Measurements from ENCODE around the gene ST6GALNAC4. TPM values are rescaled to one million over a fixed set of nuclear protein-coding genes. Genes with fewer than 3 reads are reported as not detected.

Gene ST6GALNAC4
- polyA plus RNA-seq, 4 donors: 10.4 to 17.2 (median 13.7) TPM

DNA sequence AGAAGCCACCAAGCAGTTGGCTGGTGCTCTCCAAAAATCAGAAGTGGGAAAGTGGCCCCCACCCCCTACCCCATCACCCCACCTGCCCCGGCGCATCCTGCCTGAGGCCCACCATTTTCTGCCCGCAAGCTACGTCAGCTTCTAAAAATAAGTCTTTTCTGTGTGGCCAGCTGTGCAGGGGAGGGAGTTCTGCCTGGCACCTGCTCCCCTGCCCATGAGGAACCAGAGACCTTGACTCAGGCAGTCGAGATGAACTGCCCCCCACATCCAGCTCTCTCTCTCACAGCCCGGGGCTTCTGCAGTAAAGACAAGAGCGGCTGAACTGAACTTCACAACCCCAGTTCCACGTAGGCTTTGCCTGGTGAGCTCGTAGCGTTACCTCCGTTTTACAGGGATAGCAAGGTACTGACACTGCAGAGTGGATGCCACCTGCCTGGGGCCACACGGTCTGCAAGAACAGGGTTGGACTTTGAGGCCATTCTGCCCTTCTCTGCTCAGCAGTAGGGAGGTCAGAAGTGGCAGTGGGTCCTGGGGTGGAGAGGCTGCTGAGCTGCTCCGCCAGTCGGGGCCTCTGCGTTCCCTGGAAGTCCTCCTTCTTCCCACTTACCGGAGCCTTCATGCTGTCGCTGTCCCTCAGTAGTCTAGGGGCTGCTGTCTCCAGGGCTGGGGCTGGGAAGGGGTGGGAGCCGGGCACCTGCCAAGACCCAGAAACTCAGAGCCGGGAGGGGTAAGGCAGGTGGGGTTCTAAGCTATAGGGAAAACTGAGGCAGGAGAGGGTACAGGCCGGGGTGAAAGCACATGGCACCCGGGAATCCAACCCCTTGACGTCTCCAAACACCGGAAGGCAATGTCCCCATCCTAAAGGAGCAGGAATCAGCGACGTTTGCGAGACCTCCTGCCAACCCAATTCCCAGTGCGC lies 781 bp downstream of the ST6GALNAC4 start:
- no peak for DNase-seq (ENCODE audit: low read depth in 4 of 4, low spot score in 2 of 4)

DNA sequence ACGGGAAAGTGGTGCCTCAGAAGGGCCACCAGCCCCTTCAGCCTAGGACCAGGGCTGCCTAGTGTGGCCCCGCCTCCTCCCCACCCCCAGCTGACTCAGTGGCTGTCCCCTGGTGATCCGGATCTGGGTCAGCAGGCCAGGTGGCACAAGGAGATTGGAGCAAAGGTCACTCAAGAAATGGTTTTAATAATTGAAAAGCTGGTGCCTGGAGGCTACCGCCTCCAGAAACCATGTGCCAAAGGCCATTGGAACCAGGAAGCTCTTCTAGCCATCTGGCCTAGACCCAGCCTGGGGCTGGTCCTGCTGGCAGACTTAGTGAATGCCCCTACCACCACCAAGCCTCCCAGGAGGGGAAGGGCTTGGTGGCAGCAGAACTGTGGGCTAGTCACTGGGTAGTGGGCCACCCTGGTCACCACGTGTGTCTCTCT lies 1.5 kb downstream of the ST6GALNAC4 start:
- no peak for DNase-seq (ENCODE audit: low read depth in 4 of 4, low spot score in 2 of 4)

DNA sequence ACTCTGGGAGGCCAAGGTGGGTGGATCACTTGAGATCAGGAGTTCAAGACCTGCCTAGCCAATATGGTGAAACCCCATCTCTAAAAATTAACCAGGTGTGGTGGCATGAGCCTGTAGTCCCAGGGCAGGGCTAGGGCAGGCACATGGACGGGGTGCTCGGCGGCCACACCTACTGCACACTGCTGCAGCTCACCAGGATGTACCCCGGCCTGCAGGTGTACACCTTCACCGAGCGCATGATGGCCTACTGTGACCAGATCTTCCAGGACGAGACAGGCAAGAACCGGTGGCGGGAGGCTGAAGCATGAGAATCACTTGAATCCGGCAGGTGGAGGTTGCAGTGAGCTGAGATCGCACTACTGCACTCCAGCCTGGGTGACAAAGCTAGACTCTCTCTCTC lies 3.2 kb downstream of the ST6GALNAC4 start:
- DNase-seq (ENCODE audit: low read depth in 4 of 4, low spot score in 2 of 4): no peak

DNA sequence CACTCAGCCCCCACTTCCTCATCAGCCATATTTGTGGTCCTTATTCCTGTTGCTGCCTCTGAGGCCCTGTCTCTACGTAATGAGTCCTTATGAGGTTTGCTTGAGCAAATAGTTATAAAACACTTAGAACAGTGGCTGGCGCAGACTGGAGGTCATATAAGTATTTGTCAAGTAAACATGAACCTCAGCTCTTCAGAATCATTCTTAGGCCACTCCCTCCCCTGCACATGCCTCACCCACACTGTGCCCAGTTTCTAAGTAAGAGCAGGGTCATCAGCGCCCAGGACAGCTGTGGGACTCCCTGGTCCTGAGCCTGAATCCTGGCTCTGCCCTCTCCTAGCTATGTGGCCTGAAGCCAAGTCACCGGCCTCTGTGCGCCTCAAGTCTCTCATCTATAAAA lies 4.0 kb downstream of the ST6GALNAC4 start:
- DNase-seq (ENCODE audit: low read depth in 4 of 4, low spot score in 2 of 4): no peak

DNA sequence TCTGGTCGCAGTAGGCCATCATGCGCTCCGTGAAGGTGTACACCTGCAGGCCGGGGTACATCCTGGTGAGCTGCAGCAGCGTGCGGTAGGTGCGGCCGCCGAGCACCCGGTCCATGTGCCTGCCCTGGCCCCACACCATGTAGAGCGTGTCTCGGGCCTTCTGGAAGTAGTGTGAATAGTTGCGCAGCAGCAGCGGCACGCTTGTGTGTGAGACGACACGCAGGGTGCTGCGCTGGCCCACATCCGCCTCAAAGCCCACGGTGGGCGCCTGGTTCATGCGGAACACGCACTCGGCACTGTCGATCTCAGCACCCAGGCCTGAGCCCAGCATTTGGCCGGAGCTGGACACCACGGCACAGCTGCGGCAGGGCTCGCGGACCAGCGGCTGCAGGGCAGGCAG lies 4.5 kb downstream of the ST6GALNAC4 start:
- no peak for DNase-seq (ENCODE audit: low read depth in 4 of 4, low spot score in 2 of 4)

DNA sequence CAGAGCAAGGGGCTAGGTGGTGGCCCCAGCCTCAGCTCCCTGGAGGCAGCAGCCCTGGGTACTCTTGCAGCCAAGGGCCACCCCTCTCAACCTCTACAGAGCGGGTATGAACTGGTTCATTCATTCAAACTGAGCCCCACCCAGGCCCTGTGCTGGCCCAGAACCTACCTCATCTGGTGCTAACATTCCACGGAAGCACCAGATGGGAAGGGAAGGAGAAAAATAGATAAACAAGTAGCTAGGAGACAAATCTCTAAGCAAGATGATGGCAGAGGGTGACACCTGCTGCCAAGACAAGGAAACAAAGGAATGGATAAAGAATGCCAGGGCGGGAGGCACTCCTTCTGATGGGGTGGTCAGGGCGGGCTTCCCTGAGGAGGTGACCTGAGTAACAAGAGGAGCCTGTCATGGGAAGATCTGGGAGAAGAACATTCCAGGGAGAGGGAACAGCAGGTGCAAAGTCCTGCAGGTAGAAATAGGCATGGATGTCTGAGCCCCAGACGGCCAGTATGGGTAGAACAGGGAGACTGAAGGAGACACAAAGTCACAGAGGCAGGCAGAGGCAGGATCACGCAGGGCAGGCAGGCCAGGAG lies 6.1 kb downstream of the ST6GALNAC4 start:
- DNase-seq (ENCODE audit: low read depth in 4 of 4, low spot score in 2 of 4): no peak

DNA sequence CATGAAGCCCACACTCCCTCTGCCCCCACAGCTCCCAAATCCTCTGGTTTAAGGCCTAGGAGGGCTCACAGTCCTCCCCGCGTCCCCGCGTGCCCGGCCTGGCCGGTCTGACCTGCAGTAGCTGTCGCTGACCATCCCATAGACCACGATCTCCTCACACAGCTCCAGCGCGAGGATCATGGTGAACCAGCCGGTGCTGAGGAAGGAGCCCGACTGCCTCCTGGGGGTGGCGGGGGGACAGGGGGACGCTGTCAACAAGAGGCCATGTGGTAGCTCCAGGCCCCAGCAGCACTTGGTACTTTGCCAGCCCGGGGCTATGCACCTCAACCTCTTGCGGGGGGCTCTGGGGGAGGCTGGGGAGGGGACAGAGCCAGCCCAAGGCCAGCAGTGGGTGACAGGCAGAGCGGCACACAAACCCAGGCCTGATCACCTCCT lies 7.0 kb downstream of the ST6GALNAC4 start:
- DNase-seq (ENCODE audit: low read depth in 4 of 4, low spot score in 2 of 4): no peak

DNA sequence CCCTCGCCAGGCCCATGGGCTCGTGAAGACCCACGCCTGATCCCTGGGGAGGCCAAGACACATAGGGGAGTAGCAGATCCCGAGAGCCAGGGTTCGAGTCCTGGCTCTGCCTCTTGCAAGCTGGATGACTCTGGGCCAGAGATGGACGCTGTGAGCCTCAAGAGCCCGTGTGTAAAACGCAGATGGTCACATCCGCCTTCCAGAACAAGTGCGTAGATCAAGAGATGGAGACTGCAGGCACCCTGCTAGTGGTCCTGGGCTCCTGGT lies 8.2 kb downstream of the ST6GALNAC4 start:
- DNase-seq (ENCODE audit: low read depth in 4 of 4, low spot score in 2 of 4): no peak

DNA sequence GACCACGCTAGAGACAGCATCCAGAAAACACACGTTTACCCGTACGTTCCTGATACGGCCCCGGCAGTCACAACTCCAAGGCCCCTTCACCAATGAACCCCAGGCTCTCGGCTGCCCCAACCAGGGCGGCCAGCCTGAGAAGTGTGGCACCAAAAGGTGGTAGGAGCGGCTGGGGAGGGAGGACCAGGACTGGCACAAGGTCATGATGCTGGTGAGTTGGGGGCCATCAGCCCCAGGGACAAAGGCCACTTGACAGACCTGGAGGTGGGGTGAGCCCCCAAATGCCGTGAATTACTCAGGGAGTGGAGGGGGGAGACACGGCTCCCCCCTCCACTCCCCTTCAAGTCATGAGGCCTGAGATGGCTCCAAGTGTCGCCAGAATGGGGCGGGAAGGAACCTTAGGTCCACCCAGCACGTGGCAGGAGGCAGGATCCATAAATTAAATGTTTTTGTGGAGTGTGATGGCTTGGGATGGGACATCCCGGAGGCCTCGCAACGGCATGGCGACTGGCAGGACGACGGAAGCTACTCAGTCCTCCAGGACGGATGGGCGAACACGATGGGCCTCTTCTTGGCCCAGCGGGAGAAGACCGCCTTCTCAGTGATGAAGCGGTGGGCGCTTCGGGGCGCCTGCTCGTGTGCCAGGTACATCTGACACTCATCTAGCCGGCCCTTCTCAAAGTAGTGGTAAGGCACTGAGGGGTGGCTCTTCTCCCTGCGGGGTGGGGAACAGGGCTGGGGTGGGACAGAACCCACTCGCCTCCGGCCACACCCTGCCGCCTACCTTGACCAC lies 8.8 kb downstream of the ST6GALNAC4 start:
- DNase-seq (ENCODE audit: low read depth in 4 of 4, low spot score in 2 of 4): no peak

DNA sequence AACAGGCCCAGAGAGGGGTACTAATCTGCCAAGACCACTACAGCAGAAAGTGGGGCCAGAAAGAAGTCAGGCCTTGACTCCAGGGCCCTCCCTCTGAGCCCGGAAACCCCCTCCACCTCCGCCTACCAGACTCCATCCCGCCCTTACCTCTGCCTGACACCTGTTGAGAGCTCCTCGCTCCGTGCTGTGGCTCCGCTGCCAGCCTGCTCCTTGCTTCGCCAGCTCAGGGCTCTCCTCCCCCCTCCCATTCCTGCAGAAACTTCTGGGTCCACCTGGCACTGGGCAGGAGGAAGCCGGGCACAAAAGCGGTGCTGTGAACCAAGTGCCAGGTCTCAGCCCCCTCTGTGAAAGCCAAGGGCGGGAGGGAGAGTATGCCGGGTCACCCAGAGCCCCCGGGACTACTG lies 11.1 kb downstream of the ST6GALNAC4 start:
- DNase-seq (ENCODE audit: low read depth in 4 of 4, low spot score in 2 of 4): no peak

DNA sequence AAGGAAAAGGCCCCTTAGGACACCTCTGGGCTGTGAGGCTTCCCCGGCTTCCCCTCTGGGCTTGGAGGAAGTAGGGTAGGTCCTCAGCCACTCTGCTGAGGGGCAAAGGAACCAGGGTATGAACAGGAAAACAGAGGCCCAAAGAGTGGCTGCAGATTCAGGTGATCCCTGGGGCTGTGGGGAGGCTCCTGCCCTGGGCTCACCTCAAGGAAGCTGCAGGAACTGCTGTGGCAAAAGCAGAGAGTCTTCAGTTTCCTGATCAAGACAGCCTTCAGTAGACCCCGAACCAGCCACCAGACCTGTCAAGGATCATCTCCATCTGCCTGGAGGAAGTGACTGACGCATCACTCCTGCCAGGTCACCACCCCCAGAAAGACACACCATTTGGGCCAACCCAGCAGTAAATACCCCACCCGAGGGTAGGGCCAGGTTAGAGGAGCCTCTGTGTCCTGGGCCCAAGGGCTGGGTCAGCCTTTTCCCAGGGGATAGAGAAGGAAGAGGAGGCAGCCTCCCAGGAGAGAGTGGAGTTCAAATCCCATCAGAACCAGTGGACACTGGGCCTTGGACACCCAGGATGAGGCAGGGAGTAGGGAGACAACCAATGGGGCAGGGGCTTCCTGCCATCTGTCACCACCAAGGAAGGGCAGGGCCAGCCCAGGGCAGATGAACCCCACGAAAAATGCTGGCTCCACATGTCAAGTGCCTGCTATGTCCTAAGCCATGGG lies 11.7 kb downstream of the ST6GALNAC4 start:
- no peak for DNase-seq (ENCODE audit: low read depth in 4 of 4, low spot score in 2 of 4)

DNA sequence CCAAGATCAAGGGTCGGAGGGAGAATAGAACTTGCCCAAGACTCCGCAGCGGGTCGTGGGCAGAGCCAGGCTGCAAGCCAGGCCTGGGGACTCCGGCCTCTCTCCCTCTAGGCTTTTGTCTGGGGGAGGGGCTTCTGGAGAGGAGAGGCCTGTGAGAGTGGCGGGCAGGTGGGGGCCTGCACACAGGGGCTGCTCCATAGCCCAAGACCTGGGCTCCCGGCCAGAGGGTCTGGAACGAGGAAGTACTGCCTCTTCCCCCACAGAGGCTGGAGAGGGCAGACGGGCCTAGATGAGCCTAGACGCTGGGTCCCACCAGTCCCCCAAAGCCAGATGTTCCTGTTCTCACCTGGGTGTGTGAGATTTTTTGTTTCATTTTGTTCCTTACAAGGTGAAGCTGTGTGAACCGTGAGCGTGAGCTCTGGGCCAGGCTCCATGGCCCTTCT lies 12.3 kb downstream of the ST6GALNAC4 start:
- DNase-seq (ENCODE audit: low read depth in 4 of 4, low spot score in 2 of 4): no peak

DNA sequence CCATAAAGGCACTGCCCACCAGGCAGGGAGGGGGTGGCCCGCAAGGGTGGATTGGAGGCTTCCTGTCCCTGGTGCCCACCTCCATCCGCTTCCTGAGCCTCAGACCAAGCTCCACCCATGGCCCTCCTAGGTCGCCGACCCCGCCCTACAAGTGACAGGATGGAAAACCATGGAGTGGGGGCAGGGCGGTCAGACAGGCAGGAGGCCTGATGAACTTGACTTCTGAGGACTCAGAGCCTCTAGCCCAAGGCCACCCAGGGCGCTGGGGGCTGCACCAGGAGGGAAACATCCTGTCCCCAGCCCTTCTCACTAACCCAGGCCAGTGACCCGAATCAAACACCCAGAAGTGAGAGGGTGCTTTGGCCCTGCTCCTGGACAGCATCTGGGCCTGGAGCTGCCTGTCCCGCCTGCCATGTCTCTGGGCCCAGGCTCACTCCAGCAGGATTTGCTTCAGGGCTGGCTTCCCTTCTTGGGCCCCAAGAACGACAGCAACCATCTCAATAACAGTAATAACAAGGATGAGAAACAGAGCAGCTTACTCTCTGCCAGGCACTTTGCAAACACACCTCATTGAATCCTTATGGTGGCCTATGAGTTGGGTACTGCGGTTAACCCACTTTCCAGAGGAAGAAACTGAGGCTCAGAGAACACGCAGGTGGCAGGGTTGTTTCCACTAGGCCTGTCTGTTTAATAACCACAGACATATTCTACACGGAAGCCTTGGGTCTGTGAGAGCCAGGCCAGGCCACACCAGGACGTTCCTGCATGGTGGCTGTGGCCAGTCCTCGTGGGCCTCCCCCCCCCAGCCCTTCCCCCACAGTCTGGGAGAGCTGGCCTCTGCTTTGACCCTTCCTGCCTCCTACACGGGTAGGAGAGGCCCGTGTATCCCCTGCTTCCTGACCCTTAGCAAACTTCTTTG lies 13.0 kb downstream of the ST6GALNAC4 start:
- DNase-seq (ENCODE audit: low read depth in 4 of 4, low spot score in 2 of 4): no peak

DNA sequence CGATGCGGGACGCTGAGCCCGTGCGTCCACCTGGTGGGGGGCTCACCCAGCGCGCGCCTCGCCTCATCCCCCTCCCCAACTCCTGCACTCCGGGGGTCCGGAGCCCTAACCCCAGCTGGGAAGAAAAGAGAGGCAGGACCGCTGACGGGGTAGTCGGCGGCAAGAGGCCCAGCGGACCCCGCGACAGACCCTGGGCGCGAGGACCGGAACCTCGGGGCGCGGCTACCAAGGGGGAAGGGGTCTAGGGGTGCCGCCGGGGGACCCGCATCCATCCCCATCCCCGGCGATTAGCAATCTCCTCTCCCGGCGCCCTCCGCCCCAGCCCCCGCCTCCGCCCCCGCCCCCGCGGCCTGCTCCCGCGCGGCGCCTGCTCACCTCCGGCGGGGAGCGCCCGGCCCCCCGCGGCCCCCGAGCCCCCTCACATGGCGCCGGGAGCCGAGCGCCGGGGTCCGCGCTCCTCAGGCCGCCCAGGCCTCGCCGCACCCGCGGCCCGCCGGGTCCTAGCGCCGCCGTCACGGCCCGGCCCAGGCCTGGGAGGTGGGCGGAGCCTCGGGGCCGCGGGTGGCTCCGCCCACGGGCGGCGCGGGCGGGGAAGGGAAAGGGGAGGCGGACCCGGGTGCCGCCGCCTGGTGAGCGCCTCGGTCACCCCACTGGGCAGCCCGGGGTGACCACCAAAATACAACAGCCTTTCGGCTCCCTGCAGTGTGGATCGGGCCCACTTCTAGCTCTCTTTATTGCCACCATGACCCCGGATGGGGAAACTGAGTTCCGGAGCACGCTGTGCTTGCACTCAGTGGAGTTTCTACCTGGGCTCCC lies 17.5 kb downstream of the ST6GALNAC4 start, which contains the start of gene ST6GALNAC6:
Gene ST6GALNAC6 (minus strand): TSS at position 476 of the 816 bp plus-strand sequence. CDS start 1,622 bp downstream, outside the sequence.
- DNase-seq (ENCODE audit: low read depth in 4 of 4, low spot score in 2 of 4): no peak

DNA sequence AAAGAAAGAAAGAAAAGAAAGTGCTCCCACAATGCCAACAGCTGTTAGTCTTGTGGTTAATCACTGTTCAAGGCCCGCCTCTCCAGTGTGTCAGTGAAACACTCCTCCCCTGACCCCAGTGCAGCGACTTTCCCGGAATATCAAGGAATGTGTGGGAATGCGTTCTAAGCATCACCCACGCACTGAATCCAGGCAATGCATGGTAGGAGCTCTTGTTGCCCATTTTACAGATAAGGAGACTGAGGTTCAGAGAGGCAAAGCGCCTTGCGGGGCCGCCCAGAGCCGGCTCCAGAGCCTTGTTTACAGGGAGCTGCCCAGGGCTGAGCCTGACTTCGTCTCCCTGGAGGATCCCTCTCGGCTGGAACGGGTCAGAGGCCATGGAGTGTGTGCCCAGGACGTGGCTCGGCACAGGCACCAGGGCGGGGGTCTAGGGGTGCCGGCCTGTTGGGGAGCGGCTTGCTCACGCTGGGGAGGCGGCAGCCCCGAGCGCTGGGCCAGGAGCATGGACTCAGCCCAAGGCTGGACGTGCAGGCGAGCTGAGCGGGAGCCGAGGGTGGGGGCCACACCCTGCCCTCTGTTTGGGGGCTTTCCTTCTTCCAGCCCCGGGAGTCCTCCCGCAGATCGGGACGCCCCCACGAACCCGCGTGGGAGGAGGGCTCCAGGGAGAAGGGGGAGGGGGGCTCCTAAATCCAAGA lies 18.3 kb downstream of the ST6GALNAC4 start:
- no peak for DNase-seq (ENCODE audit: low read depth in 4 of 4, low spot score in 2 of 4)

DNA sequence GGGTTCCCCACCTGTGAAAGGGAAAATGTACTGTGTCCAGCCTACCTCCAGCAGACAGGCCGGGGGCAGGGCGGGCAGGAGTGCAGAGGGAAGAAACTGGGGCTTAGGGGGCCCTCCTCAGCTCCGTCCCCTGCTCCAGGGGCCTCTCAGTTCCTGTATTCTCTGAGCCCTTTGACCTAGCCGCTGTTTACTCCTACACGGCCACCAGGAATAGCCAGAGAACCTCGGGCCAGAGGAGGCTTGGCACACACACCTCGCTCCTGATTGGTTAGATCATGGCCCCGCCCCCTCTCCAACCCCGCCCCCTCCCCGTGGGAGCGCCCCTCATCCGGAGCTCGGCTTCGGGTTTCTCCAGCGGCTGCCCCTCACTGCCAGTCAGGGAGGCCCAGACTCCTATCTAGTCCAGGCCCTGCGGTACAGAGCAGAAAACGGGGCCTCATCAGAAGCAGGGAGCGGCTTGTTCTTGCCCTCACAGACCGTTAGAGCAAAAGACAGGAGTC lies 19.6 kb downstream of the ST6GALNAC4 start:
- DNase-seq (ENCODE audit: low read depth in 4 of 4, low spot score in 2 of 4): no peak

DNA sequence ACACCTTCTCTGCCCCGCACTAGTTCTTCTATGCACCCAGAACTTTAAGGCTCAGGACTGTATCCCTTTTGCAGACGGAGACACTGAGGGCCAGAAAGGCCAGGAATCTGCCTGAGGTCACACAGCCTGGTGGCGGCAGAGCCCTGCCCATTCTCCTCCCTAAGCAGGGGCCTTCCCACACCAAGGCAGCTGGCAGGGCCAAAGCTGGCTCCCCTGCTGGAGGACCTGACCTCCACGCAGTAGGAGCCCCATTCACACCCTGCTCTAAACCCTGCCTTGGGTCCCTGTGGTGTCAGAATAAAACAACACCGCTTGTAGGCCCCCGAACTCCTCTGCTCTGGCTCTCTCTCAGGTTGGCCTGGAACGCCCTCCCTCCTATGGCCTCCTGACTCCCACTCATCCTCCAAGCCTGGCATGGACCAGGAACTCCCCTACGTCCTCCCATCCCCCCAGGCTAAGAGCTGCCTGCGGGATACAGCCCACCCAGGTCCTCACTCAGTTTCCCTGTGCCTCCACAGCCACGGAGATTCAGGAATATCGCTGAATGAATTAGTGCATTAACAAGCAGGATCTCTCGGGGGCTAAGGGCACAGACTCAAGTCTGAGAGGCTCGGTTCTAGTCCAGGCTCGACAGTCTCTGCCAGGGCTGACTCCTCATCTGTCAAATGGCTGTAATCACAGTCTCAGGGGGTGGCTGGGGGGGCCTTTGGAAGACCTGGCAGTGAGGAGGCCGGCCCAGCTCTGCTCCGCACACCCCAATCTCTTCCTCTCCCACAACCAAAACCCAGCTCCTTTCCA lies 20.2 kb downstream of the ST6GALNAC4 start:
- DNase-seq (ENCODE audit: low read depth in 4 of 4, low spot score in 2 of 4): no peak

Data from left renal cortex interstitium (tissue), 4 donors.